ENCODE data around the gene PEX6. TPM values are rescaled to one million over a fixed set of nuclear protein-coding genes. Genes with fewer than 3 reads are reported as not detected.
A peak's percentile ranks its signal among the peaks of the same experiment; 100 is the strongest.

Gene PEX6
- polyA plus RNA-seq, 1 donor (not counting 4 experiments of a cell fraction or from before 2014, with no cell fraction given) = 5.6 TPM

DNA sequence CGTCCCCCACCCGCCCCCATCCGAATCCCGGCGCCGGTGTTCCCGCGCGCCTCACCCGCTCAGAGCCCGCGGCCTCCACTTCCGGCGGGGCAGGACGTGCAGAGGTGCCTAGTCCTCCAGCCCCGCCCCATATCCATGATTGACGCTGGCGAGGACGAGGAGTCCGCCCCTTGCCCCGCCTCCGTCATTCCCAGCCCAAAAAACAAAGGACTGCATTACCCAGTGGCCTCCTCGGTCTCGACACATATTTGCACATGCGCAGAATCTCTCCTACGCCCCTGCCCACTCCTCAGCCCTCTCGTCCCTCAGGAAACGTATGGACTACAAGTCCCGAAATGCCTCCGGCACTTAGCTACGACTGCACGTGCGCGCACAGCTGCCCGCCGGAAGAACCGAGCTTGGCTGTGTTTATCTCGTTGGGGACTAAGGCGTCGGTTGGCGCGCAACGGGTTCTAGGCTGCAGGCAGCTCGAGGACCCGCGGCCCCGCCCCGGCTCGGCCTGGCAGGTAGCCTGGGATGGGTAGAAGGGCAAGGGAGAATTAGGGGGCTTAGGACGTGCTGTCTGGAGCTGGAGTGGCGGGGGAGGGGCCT, 35.0 kb upstream of the PEX6 start, which contains the start of the genes KLHDC3 and MEA1:
KLHDC3 (plus strand) TSS at position 407 of the 591 bp plus-strand sequence. CDS start 2,944 bp downstream, outside the sequence.
MEA1 (minus strand) TSS at position 104 of the 591 bp plus-strand sequence. CDS start 133 bp downstream, outside the sequence.
- peak within 1 kb of the TSS; percentile 99 for H3K4me2 ChIP-seq (ENCODE audit: control insufficient read depth, extremely low read depth, insufficient read depth, low read depth, low read length)
- TF ChIP-seq CTCF (optimal IDR thresholded peaks at IDR 0.05 in 1 of 3, IDR thresholded peaks at IDR 0.05 in 1 of 3, conservative IDR thresholded peaks at IDR 0.05 in 1 of 3; ENCODE audit: extremely low read depth in 1 of 3, insufficient read depth in 2 of 3, low read length in 3 of 3) (no peak), EZH2 (IDR thresholded peaks at IDR 0.05; ENCODE audit: low read length) (no peak)
- H4K20me1 ChIP-seq (ENCODE audit: control insufficient read depth, extremely low read depth, insufficient read depth, low read length) = no peaks in the 10 kb centered on the region
- H3K9ac ChIP-seq (ENCODE audit: control insufficient read depth, extremely low read depth, insufficient read depth, low read length) = peak within 1 kb of the TSS; percentile 91
- no peaks in the 10 kb centered on the region for H3K27me3 ChIP-seq (ENCODE audit: control insufficient read depth, extremely low read depth, insufficient read depth, low read length)
- H3K27ac ChIP-seq (ENCODE audit: control insufficient read depth, insufficient read depth, low read length) = peak within 1 kb of the TSS; percentile 83
- dilution Hi-C loops (cut with MboI; ENCODE audit: extremely low pct_ligation_motif_present, low sequenced_read_pairs) = no loop called here
- peaks cover 28 to 29% of the 10 kb centered on the region in 2 experiments for H3K36me3 ChIP-seq (ENCODE audit: control insufficient read depth in 2 of 2, extremely low read depth in 1 of 2, insufficient read depth in 2 of 2, low read length in 2 of 2)
- peak within 1 kb of the TSS; percentile 79 for H2AFZ ChIP-seq (ENCODE audit: control insufficient read depth, low read length)
- no peaks in the 10 kb centered on the region for H3K9me1 ChIP-seq (ENCODE audit: control insufficient read depth, extremely low read depth, insufficient read depth, low read length)
- DNase-seq (ENCODE audit: low read depth, low spot score) (peak; percentile 100), FAIRE-seq (peak; percentile 91)
- H3K4me1 ChIP-seq (ENCODE audit: control insufficient read depth, extremely low read depth, insufficient read depth, low read length) = peaks cover 16% of the 10 kb centered on the region
- no peaks in the 10 kb centered on the region for H3K9me3 ChIP-seq (ENCODE audit: control insufficient read depth, low read depth, low read length)
- H3K4me3 ChIP-seq (ENCODE audit: control insufficient read depth in 2 of 3, extremely low read depth in 1 of 3, insufficient read depth in 2 of 3, low read depth in 1 of 3, low read length in 3 of 3) = peak within 1 kb of the TSS; percentile 61 to 95 (median 87)
- H3K79me2 ChIP-seq (ENCODE audit: control insufficient read depth, insufficient read depth, low read length) = peaks cover 41% of the 10 kb centered on the region

DNA sequence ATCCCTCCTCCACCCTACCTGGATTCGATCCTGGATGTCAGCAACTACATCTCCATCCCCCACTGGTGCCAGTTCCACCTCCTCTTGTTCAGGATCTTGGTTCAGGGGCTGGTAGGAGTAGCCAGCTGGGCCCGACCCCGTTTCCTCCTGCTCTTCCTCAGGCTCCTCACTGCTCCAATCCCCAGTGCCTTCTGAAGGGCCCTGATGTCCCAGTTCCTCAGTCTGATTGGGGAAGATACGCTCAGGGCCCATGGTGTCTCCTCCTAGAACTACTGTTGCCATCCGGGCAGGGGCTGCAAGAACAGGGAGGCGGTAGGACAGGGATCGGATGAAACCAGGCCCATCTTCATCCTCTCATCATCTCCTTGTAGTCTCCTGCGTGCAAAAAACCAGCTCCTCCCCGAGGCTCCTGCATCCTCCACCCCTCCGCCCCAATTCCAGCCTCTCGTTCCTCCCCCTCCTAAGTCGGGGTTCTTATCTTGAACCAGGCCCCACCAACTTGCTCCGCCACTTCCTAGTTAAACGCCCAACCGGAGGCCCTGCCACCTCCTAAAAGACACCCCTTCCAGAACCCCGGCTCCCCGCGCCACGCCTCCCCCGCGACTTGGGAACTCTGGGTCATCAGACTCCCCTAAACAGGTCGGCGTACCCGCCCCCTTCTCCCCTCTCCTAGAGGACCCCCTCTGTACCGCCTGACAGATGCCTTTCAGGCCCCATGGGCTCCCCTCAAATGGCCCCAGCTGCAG, 34.3 kb upstream of the PEX6 start:
- TF ChIP-seq CTCF (optimal IDR thresholded peaks at IDR 0.05 in 1 of 3, IDR thresholded peaks at IDR 0.05 in 1 of 3, conservative IDR thresholded peaks at IDR 0.05 in 1 of 3; ENCODE audit: extremely low read depth in 1 of 3, insufficient read depth in 2 of 3, low read length in 3 of 3) = no peak
- FAIRE-seq (no peak), DNase-seq (ENCODE audit: low read depth, low spot score) (no peak)
- Histone ChIP-seq H3K4me1 (ENCODE audit: control insufficient read depth, extremely low read depth, insufficient read depth, low read length) (peaks cover 16% of the 10 kb centered on the region), H3K79me2 (ENCODE audit: control insufficient read depth, insufficient read depth, low read length) (peaks cover 41% of the 10 kb centered on the region), H3K27ac (ENCODE audit: control insufficient read depth, insufficient read depth, low read length) (peak overlapping the region; percentile 27), H3K4me2 (ENCODE audit: control insufficient read depth, extremely low read depth, insufficient read depth, low read depth, low read length) (peak overlapping the region; percentile 73), H2AFZ (ENCODE audit: control insufficient read depth, low read length) (peak overlapping the region; percentile 76), H3K36me3 (ENCODE audit: control insufficient read depth in 2 of 2, extremely low read depth in 1 of 2, insufficient read depth in 2 of 2, low read length in 2 of 2) (peaks cover 29 to 34% of the 10 kb centered on the region in 2 experiments), H3K4me3 (ENCODE audit: control insufficient read depth in 2 of 3, extremely low read depth in 1 of 3, insufficient read depth in 2 of 3, low read depth in 1 of 3, low read length in 3 of 3) (peak overlapping the region; percentile 61 to 95 (median 87)), H4K20me1 (ENCODE audit: control insufficient read depth, extremely low read depth, insufficient read depth, low read length) (no peaks in the 10 kb centered on the region), H3K9ac (ENCODE audit: control insufficient read depth, extremely low read depth, insufficient read depth, low read length) (peak overlapping the region; percentile 76), H3K27me3 (ENCODE audit: control insufficient read depth, extremely low read depth, insufficient read depth, low read length) (no peaks in the 10 kb centered on the region), H3K9me1 (ENCODE audit: control insufficient read depth, extremely low read depth, insufficient read depth, low read length) (no peaks in the 10 kb centered on the region), H3K9me3 (ENCODE audit: control insufficient read depth, low read depth, low read length) (no peaks in the 10 kb centered on the region)
- dilution Hi-C loops (cut with MboI; ENCODE audit: extremely low pct_ligation_motif_present, low sequenced_read_pairs) = no loop called here

Measured in keratinocyte (primary cell).